PC-3 (cell line): ENCODE data around the gene COL4A6. TPM values are rescaled to one million over a fixed set of nuclear protein-coding genes. Genes with fewer than 3 reads are reported as not detected.

Source experiments
- ATAC-seq: fragments of 200-7000 bp; cut with Tn5 transposase; 2 replicates; pipeline ENCODE4 v1.9.1; 2020; ENCODE audit warnings: mild to moderate bottlenecking, moderate library complexity
- BruUV-seq: library from RNA; stranded (reverse); fragments of 400-500 nt; replicated peaks from 2 replicates; lab custom pipeline; 2021; lab: Mats Ljungman, UMichigan
- CTCF ChIA-PET: fragments of 300-600 bp; sonication (Branson Sonifier 250); formaldehyde crosslinking; loops from one replicate; lab custom pipeline; 2022; ENCODE audit warnings: antibody characterized with exemption; lab: Charles Lee
- POLR2A ChIA-PET: fragments of 300-600 bp; sonication (Branson Sonifier 250); formaldehyde crosslinking; loops from one replicate; lab custom pipeline; 2022; ENCODE audit warnings: antibody characterized with exemption; ENCODE audit not compliant: unreplicated experiment; lab: Charles Lee
- DNase-seq: peaks from one replicate; pipeline ENCODE4 v3.0.0-alpha.2; 2015
- H2AFZ ChIP-seq: fragments of 300-600 bp; sonication (generic); 2 replicates; pipeline ENCODE4 v1.6.0; 2016; ENCODE audit warnings: antibody characterized with exemption, low read length
- H3F3A ChIP-seq: fragments of 300-600 bp; sonication (generic); one replicate; pipeline ENCODE4 v1.6.0; 2017; ENCODE audit warnings: antibody characterized with exemption, low read length, control low read depth, mild to moderate bottlenecking; ENCODE audit not compliant: unreplicated experiment
- H3K27ac ChIP-seq: fragments of 300-600 bp; sonication (generic); 2 replicates; pipeline ENCODE4 v1.5.1; 2016; ENCODE audit warnings: mild to moderate bottlenecking, low read length
- H3K27me3 ChIP-seq: fragments of 300-600 bp; sonication (generic); 2 replicates; pipeline ENCODE4 v1.6.1; 2016; ENCODE audit warnings: low read length, mixed read lengths
- H3K36me3 ChIP-seq: fragments of 300-600 bp; sonication (generic); 2 replicates; pipeline ENCODE4 v1.6.1; 2016; ENCODE audit warnings: low read depth, mixed run types, low read length, mixed read lengths
- H3K4me1 ChIP-seq: fragments of 300-600 bp; sonication (generic); 2 replicates; pipeline ENCODE4 v1.5.1; 2016; ENCODE audit warnings: low read length; ENCODE audit not compliant: insufficient read depth
- H3K4me2 ChIP-seq: fragments of 300-600 bp; sonication (generic); 2 replicates; pipeline ENCODE4 v1.6.0; 2016; ENCODE audit warnings: low read length
- H3K4me3 ChIP-seq: fragments of 300-600 bp; sonication (generic); 2 replicates; pipeline ENCODE4 v1.5.1; 2016; ENCODE audit warnings: mild to moderate bottlenecking, low read length, mixed read lengths
- H3K79me2 ChIP-seq: fragments of 300-600 bp; sonication (generic); 2 replicates; pipeline ENCODE4 v1.6.1; 2017; ENCODE audit warnings: low read length, mixed read lengths
- H3K9ac ChIP-seq: fragments of 300-600 bp; sonication (generic); 2 replicates; pipeline ENCODE4 v1.6.0; 2016; ENCODE audit warnings: mild to moderate bottlenecking, low read length
- H3K9me2 ChIP-seq: fragments of 300-600 bp; sonication (generic); replicated peaks from 2 replicates; pipeline ENCODE4 v1.6.1; 2016; ENCODE audit warnings: mixed run types, low read length, mixed read lengths
- H3K9me3 ChIP-seq: fragments of 300-600 bp; sonication (generic); 2 replicates; pipeline ENCODE4 v1.6.1; 2016; ENCODE audit warnings: low read length, mixed read lengths
- H4K20me1 ChIP-seq: fragments of 300-600 bp; sonication (generic); 2 replicates; pipeline ENCODE4 v1.6.1; 2016; ENCODE audit warnings: low read length, mixed read lengths
- CTCF ChIP-seq: fragments of 300-600 bp; sonication (generic); conservative IDR thresholded peaks from 2 replicates; pipeline ENCODE4 v1.5.1; 2017; ENCODE audit warnings: antibody characterized with exemption, low read depth, mild to moderate bottlenecking, low read length
- EZH2 ChIP-seq: fragments of 300-600 bp; sonication (generic); IDR thresholded peaks from one replicate; pipeline ENCODE4 v1.6.1; 2017; ENCODE audit warnings: antibody characterized with exemption, mild to moderate bottlenecking, low read length; ENCODE audit not compliant: unreplicated experiment
- EZH2phosphoT487 ChIP-seq: fragments of 300-600 bp; sonication (generic); IDR thresholded peaks from 2 replicates; pipeline ENCODE4 v1.6.1; 2018; ENCODE audit warnings: mild to moderate bottlenecking, antibody characterized with exemption, low read length, borderline replicate concordance
- intact Hi-C: fragments of 100-400 bp; cut with micrococcal nuclease; formaldehyde crosslinking; loops from 2 replicates; pipeline ENCODE4 v1.9.0; 2023
- total RNA-seq: library from RNA; depleted of rRNA; stranded (reverse); fragments of >200 nt; gene quantifications from 2 replicates; pipeline ENCODE4 v1.2.3, GENCODE V29; 2014

The COL4A6 gene
- total RNA-seq, 1 experiment from 2014 or later = 4.4 TPM

GRCh38 chrX:108123591-108124366 is 314.4 kb downstream of the COL4A6 start:
- no peak overlapping the region for H3K27ac ChIP-seq
- no peaks in the 10 kb centered on the region for H3K9me3 ChIP-seq
- H3K4me3 ChIP-seq = no peak overlapping the region
- ChIA-PET POLR2A (no interaction called here), CTCF (no interaction called here)
- H3K4me1 ChIP-seq = no peaks in the 10 kb centered on the region
- no TSS peak for BruUV-seq
- ATAC-seq (no peak), DNase-seq (no peak)
- H3K9me2 ChIP-seq = no peaks in the 10 kb centered on the region
- no peak overlapping the region for H3K4me2 ChIP-seq
- H2AFZ ChIP-seq = no peak overlapping the region
- peaks cover 5% of the 10 kb centered on the region; the same call in 1 of the 2 replicates for H3K36me3 ChIP-seq
- no peaks in the 10 kb centered on the region for H3F3A ChIP-seq
- no peaks in the 10 kb centered on the region for H4K20me1 ChIP-seq
- intact Hi-C loops = no loop called here
- no peaks in the 10 kb centered on the region for H3K79me2 ChIP-seq
- TF ChIP-seq EZH2 = no peak
- no peak for TF ChIP-seq EZH2phosphoT487
- TF ChIP-seq CTCF = no peak
- no peak overlapping the region for H3K9ac ChIP-seq
- H3K27me3 ChIP-seq = no peaks in the 10 kb centered on the region

- BruUV-seq = no TSS peak
- POLR2A ChIA-PET = no interaction called here
- no peak for DNase-seq
Measured at GRCh38 chrX:108122748-108123147, 315.5 kb downstream of the COL4A6 start.

More at GRCh38 chrX:108122748-108123147, 315.5 kb downstream of the COL4A6 start:
- no peak for ATAC-seq
- CTCF ChIA-PET = no interaction called here
- Histone ChIP-seq H3K9me3 (no peaks in the 10 kb centered on the region), H3K79me2 (no peaks in the 10 kb centered on the region), H3F3A (no peaks in the 10 kb centered on the region), H3K9ac (no peak overlapping the region), H3K4me1 (no peaks in the 10 kb centered on the region), H4K20me1 (no peaks in the 10 kb centered on the region), H3K27ac (no peak overlapping the region), H3K27me3 (no peaks in the 10 kb centered on the region), H3K36me3 (peaks cover 5% of the 10 kb centered on the region; the same call in 1 of the 2 replicates), H3K9me2 (no peaks in the 10 kb centered on the region), H3K4me2 (no peak overlapping the region), H3K4me3 (no peak overlapping the region), H2AFZ (no peak overlapping the region)
- TF ChIP-seq CTCF = no peak
- TF ChIP-seq EZH2 = no peak
- intact Hi-C loops = no loop called here
